K562 (cell line): ENCODE results near the gene ITGA11.
"Not testable (repeated sequence)": the region's sequence is repeated elsewhere in the genome, so short reads cannot be mapped to it uniquely, and the experiment has no call there.

ENCODE experiments used
- FOXM1 ChIP-seq, 2 experiments: fragments of 450-650 bp in 1 of 2; sonication (generic) in 1 of 2; formaldehyde crosslinking in 1 of 2; IDR thresholded peaks; 2 replicates each; pipeline versions ENCODE4 v1.6.1 to v1.9.0; 2017 to 2022; ENCODE audit warnings: low read depth in 2 of 2, mild to moderate bottlenecking in 2 of 2, missing genetic modification reagents in 1 of 2, moderate library complexity in 1 of 2
- POLR3A ChIP-seq: IDR thresholded peaks from 2 replicates; pipeline ENCODE4 v1.6.1; 2011; ENCODE audit warnings: borderline replicate concordance, mild to moderate bottlenecking, moderate library complexity; ENCODE audit not compliant: insufficient read length, insufficient read depth; ENCODE audit errors: extremely low read depth
- TF ChIP-seq, protein P1 (sequence below), 3 experiments: IDR thresholded peaks in 2 of 3; conservative IDR thresholded peaks in 1 of 3; 2 replicates each; pipeline ENCODE4 v1.5.1; 2011 to 2012; ENCODE audit warnings: low read length in 3 of 3, mild to moderate bottlenecking in 3 of 3, control low read depth in 2 of 3, improper control_type of control experiment in 1 of 3, inconsistent platforms in 1 of 3, low read depth in 1 of 3, mixed read lengths in 1 of 3, moderate library complexity in 1 of 3; ENCODE audit not compliant: insufficient read depth in 2 of 3

DNA sequence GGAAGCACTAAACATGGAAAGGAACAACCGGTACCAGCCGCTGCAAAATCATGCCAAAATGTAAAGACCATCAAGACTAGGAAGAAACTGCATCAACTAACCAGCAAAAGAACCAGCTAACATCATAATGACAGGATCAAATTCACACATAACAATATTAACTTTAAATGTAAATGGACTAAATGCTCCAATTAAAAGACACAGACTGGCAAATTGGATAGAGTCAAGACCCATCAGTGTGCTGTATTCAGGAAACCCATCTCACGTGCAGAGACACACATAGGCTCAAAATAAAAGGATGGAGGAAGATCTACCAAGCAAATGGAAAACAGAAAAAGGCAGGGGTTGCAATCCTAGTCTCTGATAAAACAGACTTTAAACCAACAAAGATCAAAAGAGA is 34.0 kb downstream of the ITGA11 start:
- not testable (repeated sequence) for TF ChIP-seq POLR3A; FOXM1 (IDR thresholded peaks at IDR 0.05; ENCODE audit: low read depth); FOXM1 (CRISPR knock-in tag; IDR thresholded peaks at IDR 0.05; ENCODE audit: low read depth)
- TF ChIP-seq, protein P1, sequence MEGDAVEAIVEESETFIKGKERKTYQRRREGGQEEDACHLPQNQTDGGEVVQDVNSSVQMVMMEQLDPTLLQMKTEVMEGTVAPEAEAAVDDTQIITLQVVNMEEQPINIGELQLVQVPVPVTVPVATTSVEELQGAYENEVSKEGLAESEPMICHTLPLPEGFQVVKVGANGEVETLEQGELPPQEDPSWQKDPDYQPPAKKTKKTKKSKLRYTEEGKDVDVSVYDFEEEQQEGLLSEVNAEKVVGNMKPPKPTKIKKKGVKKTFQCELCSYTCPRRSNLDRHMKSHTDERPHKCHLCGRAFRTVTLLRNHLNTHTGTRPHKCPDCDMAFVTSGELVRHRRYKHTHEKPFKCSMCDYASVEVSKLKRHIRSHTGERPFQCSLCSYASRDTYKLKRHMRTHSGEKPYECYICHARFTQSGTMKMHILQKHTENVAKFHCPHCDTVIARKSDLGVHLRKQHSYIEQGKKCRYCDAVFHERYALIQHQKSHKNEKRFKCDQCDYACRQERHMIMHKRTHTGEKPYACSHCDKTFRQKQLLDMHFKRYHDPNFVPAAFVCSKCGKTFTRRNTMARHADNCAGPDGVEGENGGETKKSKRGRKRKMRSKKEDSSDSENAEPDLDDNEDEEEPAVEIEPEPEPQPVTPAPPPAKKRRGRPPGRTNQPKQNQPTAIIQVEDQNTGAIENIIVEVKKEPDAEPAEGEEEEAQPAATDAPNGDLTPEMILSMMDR (IDR thresholded peaks at IDR 0.05 in 2 of 3, conservative IDR thresholded peaks at IDR 0.05 in 1 of 3; ENCODE audit: insufficient read depth in 2 of 3, low read depth in 1 of 3, low read length in 3 of 3): not testable (repeated sequence)
